Gastrocnemius medialis (tissue), 4 donors: Measurements from ENCODE around the gene SEMA4A. TPM values are rescaled to one million over a fixed set of nuclear protein-coding genes. Genes with fewer than 3 reads are reported as not detected.

Experiments
- ATAC-seq, 2 donors: fragments of 150-250 bp; one replicate each; pipeline ENCODE4 v1.9.1; 2016
- DNase-seq, 2 donors: peaks; one replicate each; pipeline ENCODE4 v3.0.0-alpha.2; 2019
- H3K27ac ChIP-seq, 4 donors: fragments of 200-600 bp; sonication (generic); 1 replicate in 1 of 4; 2 replicates in 3 of 4; pipeline ENCODE4 v1.5.1; 2016 to 2018; ENCODE audit warnings: mild to moderate bottlenecking in 2 of 4, moderate library complexity in 1 of 4
- H3K27me3 ChIP-seq, 3 donors: fragments of 200-600 bp; sonication (generic) in 2 of 3; 1 replicate in 1 of 3; 2 replicates in 2 of 3; pipeline versions ENCODE4 v1.5.1 to v1.6.0; 2016 to 2019; ENCODE audit warnings: mild to moderate bottlenecking in 1 of 3, moderate library complexity in 1 of 3
- H3K36me3 ChIP-seq, 2 donors: fragments of 200-600 bp; sonication (generic) in 1 of 2; one replicate each; pipeline ENCODE4 v1.5.1; 2017 to 2018
- H3K4me1 ChIP-seq, 2 donors: fragments of 200-600 bp; sonication (generic) in 1 of 2; one replicate each; pipeline ENCODE4 v1.5.1; 2016 to 2017; ENCODE audit warnings: mild to moderate bottlenecking in 2 of 2
- H3K4me3 ChIP-seq, 4 donors: fragments of 200-600 bp; sonication (generic) in 3 of 4; 1 replicate in 1 of 4; 2 replicates in 3 of 4; pipeline ENCODE4 v1.5.1; 2016 to 2019; ENCODE audit warnings: mild to moderate bottlenecking in 2 of 4
- H3K9me3 ChIP-seq, 3 donors: fragments of 200-600 bp; sonication (generic) in 2 of 3; 1 replicate in 1 of 3; 2 replicates in 2 of 3; pipeline ENCODE4 v1.5.1; 2016 to 2019
- CTCF ChIP-seq, 5 experiments: fragments of 450-650 bp in 3 of 5; fragments of 200-600 bp in 2 of 5; sonication (generic) in 2 of 5; IDR thresholded peaks in 4 of 5; conservative IDR thresholded peaks in 1 of 5; 1 replicate in 4 of 5; 2 replicates in 1 of 5; pipeline ENCODE4 v1.5.1; 2016 to 2019; ENCODE audit warnings: antibody characterized with exemption in 5 of 5, mild to moderate bottlenecking in 3 of 5, moderate library complexity in 3 of 5
- POLR2A ChIP-seq, 2 donors: fragments of 450-650 bp; IDR thresholded peaks; one replicate each; pipeline ENCODE4 v1.6.1; 2017; ENCODE audit warnings: antibody characterized with exemption in 2 of 2, mild to moderate bottlenecking in 2 of 2, moderate library complexity in 2 of 2
- in situ Hi-C, 4 donors: fragments of 200-750 bp; cut with MboI; loops; one replicate each; pipeline versions ENCODE4 v1.15.0 to v1.8.0; 2017; ENCODE audit warnings: low sequenced_read_pairs in 4 of 4
- intact Hi-C: fragments of 100-400 bp; cut with DNase I; formaldehyde crosslinking; loops from one replicate; pipeline ENCODE4 v1.15.1; 2023; ENCODE audit warnings: low total_unique reads
- total RNA-seq, 4 donors: library from RNA; depleted of rRNA; stranded (reverse); fragments of >200 nt; gene quantifications; one replicate each; pipeline versions ENCODE4 v1.1.0 to v1.2.3, GENCODE V29; 2016

The SEMA4A gene
- total RNA-seq, 4 donors from 2014 or later = 0.29 to 2.4 (median 1.2) TPM

GRCh38 chr1:156135930-156136871 is 17.2 kb upstream of the SEMA4A start:
- no peak for DNase-seq
- in situ Hi-C loops (no loop called here), intact Hi-C loops (no loop called here)
- no peak for ATAC-seq
- Histone ChIP-seq H3K27me3 (no peaks in the 10 kb centered on the region), H3K4me3 (no peak overlapping the region), H3K9me3 (no peaks in the 10 kb centered on the region), H3K36me3 (peaks cover 0 to 84% of the 10 kb centered on the region in 2 donors), H3K4me1 (no peaks in the 10 kb centered on the region), H3K27ac (no peak overlapping the region)
- TF ChIP-seq CTCF (IDR thresholded peaks at IDR 0.05 in 4 of 5, conservative IDR thresholded peaks at IDR 0.05 in 1 of 5) = no peak
- no peak for TF ChIP-seq POLR2A (IDR thresholded peaks at IDR 0.05)

GRCh38 chr1:156136970-156137483 is 16.4 kb upstream of the SEMA4A start:
- in situ Hi-C loops = no loop called here
- DNase-seq (no peak), ATAC-seq (no peak)
- Histone ChIP-seq H3K4me1 (no peaks in the 10 kb centered on the region), H3K9me3 (no peaks in the 10 kb centered on the region), H3K36me3 (peaks cover 0 to 76% of the 10 kb centered on the region in 2 donors), H3K27me3 (no peaks in the 10 kb centered on the region), H3K27ac (no peak overlapping the region), H3K4me3 (no peak overlapping the region)
- no peak for TF ChIP-seq POLR2A (IDR thresholded peaks at IDR 0.05)
- no peak for TF ChIP-seq CTCF (IDR thresholded peaks at IDR 0.05 in 4 of 5, conservative IDR thresholded peaks at IDR 0.05 in 1 of 5)
- intact Hi-C loops = no loop called here

- intact Hi-C loops = no loop called here
- in situ Hi-C loops = no loop called here
- DNase-seq = no peak
- Histone ChIP-seq H3K4me3 (no peak overlapping the region), H3K27ac (no peak overlapping the region), H3K4me1 (no peaks in the 10 kb centered on the region), H3K36me3 (peaks cover 0 to 62% of the 10 kb centered on the region in 2 donors), H3K9me3 (no peaks in the 10 kb centered on the region), H3K27me3 (no peaks in the 10 kb centered on the region)
- no peak for ATAC-seq
- TF ChIP-seq POLR2A (IDR thresholded peaks at IDR 0.05) (no peak), CTCF (IDR thresholded peaks at IDR 0.05 in 4 of 5, conservative IDR thresholded peaks at IDR 0.05 in 1 of 5) (no peak)
Measured at GRCh38 chr1:156138458-156138867, 14.9 kb upstream of the SEMA4A start.

- intact Hi-C loops = loop anchor here (2.0 kb wide), 1 partner anchor 86 kb away; no protein-coding TSS in a partner anchor
- TF ChIP-seq POLR2A (IDR thresholded peaks at IDR 0.05) = peak in 1 of 2 donors; percentile 11
- TF ChIP-seq CTCF (IDR thresholded peaks at IDR 0.05 in 4 of 5, conservative IDR thresholded peaks at IDR 0.05 in 1 of 5) = peak; percentile 52 to 78 (median 65)
- peak overlapping the region; percentile 19 to 46 (median 33) for H3K27ac ChIP-seq
- H3K27me3 ChIP-seq = no peaks in the 10 kb centered on the region
- H3K9me3 ChIP-seq = no peaks in the 10 kb centered on the region
- ATAC-seq (peak; percentile 24 to 29), DNase-seq (no peak)
- in situ Hi-C loops = no loop called here
- peaks cover 0 to 35% of the 10 kb centered on the region in 2 donors for H3K36me3 ChIP-seq
- no peak overlapping the region for H3K4me3 ChIP-seq
- H3K4me1 ChIP-seq = peaks cover 2 to 3% of the 10 kb centered on the region in 2 donors
Measured at GRCh38 chr1:156140879-156141707, 12.3 kb upstream of the SEMA4A start.
